Lower leg skin (tissue), 4 donors: ENCODE data around the gene PIK3AP1. TPM values are rescaled to one million over a fixed set of nuclear protein-coding genes. Genes with fewer than 3 reads are reported as not detected.
"Not testable (repeated sequence)": the region's sequence is repeated elsewhere in the genome, so short reads cannot be mapped to it uniquely, and the experiment has no call there.

Experiments used
- DNase-seq, 2 donors: peaks; one replicate each; pipeline ENCODE4 v3.0.0-alpha.2; 2019; ENCODE audit warnings: low spot score in 2 of 2
- H3K4me3 ChIP-seq: fragments of 200-600 bp; sonication (generic); 2 replicates; pipeline ENCODE4 v1.5.1; 2017; ENCODE audit warnings: mild to moderate bottlenecking, low read depth; ENCODE audit not compliant: poor library complexity, severe bottlenecking
- POLR2A ChIP-seq, 2 donors: fragments of 450-650 bp; IDR thresholded peaks; one replicate each; pipeline ENCODE4 v1.6.1; 2016 to 2017; ENCODE audit warnings: antibody characterized with exemption in 2 of 2, mild to moderate bottlenecking in 1 of 2, moderate library complexity in 1 of 2
- WGBS, 2 donors: methylation state at CpG; one replicate each; pipeline ENCODE4 v1.1.5; 2018; 5-methylcytosine and 5-hydroxymethylcytosine counted together
- intact Hi-C: fragments of 100-400 bp; cut with DNase I; formaldehyde crosslinking; loops from one replicate; pipeline ENCODE4 v1.15.0; 2023; ENCODE audit warnings: low total_unique reads
- total RNA-seq, 4 donors: library from RNA; depleted of rRNA; stranded (reverse); fragments of >200 nt; gene quantifications; one replicate each; pipeline ENCODE4 v1.1.0, GENCODE V29; 2016
- TF ChIP-seq, protein P1 (sequence below), 3 donors: fragments of 450-650 bp; IDR thresholded peaks; one replicate each; pipeline ENCODE4 v1.5.1; 2016; ENCODE audit warnings: antibody characterized with exemption in 3 of 3, mild to moderate bottlenecking in 3 of 3, moderate library complexity in 2 of 3

PIK3AP1 gene
- total RNA-seq, 4 donors from 2014 or later = 2.2 to 5.4 (median 3.5) TPM

DNA sequence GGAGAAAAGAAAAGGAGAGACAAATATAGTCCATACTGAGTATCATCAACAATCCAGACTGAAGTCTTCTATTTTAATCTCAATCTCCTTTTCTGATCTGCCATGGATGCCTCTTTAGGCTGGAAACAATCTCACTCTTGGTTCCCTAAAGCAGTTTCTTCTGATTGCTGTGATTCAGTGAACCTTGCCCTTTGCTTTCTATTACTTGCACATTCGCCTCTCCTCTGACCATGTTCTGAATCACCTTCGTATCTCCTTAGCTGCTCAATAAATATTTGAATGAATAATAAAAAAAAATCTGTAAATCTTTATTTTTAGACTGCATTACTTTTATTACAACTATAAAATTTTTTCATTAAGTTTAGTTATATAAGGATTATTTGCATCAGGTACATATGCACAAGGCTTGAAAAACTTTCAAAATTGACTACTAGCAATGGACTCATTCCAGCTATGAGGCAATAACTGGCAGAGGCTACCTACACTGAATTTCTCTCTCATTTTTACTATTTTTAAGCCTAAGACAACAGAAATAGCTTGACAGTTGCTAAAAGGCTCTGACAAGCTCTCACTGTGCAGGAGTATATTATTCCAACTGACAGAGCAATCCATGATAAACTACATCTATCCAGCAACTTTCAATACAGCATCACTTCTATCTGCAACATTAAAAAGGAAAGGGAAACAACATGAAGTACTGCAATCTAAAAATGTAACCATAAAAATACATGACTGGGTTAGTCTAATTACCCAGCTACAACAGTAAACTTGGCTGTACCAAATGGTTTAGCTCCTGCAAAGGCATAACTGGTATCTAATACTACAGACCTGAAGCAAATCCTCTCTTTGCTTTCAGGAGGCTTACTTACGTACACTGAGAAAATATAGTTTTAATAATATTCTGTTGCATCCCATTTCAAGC, 159.1 kb downstream of the PIK3AP1 start:
- no peak for TF ChIP-seq POLR2A (IDR thresholded peaks at IDR 0.05)
- TF ChIP-seq, protein P1, sequence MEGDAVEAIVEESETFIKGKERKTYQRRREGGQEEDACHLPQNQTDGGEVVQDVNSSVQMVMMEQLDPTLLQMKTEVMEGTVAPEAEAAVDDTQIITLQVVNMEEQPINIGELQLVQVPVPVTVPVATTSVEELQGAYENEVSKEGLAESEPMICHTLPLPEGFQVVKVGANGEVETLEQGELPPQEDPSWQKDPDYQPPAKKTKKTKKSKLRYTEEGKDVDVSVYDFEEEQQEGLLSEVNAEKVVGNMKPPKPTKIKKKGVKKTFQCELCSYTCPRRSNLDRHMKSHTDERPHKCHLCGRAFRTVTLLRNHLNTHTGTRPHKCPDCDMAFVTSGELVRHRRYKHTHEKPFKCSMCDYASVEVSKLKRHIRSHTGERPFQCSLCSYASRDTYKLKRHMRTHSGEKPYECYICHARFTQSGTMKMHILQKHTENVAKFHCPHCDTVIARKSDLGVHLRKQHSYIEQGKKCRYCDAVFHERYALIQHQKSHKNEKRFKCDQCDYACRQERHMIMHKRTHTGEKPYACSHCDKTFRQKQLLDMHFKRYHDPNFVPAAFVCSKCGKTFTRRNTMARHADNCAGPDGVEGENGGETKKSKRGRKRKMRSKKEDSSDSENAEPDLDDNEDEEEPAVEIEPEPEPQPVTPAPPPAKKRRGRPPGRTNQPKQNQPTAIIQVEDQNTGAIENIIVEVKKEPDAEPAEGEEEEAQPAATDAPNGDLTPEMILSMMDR (IDR thresholded peaks at IDR 0.05) = no peak
- H3K4me3 ChIP-seq = no peak overlapping the region
- intact Hi-C loops = no loop called here
- WGBS, 2 donors = 89 to 93% methylated on average over 3 of the region's 3 CpGs
- DNase-seq = no peak

DNA sequence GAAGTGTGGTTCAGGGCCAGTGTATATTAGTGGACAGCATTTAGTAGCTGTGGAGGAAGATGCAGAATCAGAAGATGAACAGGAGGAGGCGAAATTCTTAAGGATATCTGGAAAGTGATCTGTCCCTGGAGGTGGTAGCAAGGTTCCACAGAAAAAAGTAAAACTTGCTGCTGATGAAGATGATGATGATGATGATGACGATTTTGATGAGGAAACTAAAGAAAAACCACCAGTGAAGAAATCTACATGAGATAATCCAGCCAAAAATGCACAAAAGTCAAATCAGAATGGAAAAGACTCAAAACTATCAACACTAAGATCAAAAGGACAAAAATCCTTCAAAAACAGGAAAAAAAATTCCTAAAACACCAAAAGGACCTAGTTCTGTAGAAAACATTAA, 159.8 kb downstream of the PIK3AP1 start:
- intact Hi-C loops = no loop called here
- TF ChIP-seq POLR2A (IDR thresholded peaks at IDR 0.05) = no peak
- TF ChIP-seq, protein P1 (IDR thresholded peaks at IDR 0.05) = no peak
- no peak overlapping the region for H3K4me3 ChIP-seq
- DNase-seq = no peak
- 91 to 95% methylated on average over 2 of the region's 2 CpGs for WGBS, 2 donors

DNA sequence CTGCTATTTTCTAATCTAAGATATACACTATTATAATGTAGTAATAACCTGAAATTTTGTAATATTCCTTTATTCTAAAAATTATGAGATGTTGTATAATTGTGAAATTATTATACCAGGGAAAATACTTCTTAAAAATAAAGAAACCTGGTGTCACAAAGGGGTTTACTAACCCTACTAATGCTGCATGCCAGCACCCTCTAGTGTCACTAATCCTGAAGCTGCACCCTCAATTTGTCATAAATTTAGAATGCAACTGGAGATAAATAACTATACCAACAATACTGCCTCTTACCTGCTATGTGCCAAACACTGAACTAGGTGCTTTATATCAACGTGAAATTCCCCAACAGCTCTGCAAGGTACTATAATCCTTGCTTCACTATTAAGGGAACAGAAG, 164.3 kb downstream of the PIK3AP1 start:
- no peak for DNase-seq
- intact Hi-C loops = no loop called here
- no peak for TF ChIP-seq POLR2A (IDR thresholded peaks at IDR 0.05)
- TF ChIP-seq, protein P1 (IDR thresholded peaks at IDR 0.05) = no peak
- 63 to 68% methylated on average over 1 of the region's 1 CpG for WGBS, 2 donors
- no peak overlapping the region for H3K4me3 ChIP-seq

DNA sequence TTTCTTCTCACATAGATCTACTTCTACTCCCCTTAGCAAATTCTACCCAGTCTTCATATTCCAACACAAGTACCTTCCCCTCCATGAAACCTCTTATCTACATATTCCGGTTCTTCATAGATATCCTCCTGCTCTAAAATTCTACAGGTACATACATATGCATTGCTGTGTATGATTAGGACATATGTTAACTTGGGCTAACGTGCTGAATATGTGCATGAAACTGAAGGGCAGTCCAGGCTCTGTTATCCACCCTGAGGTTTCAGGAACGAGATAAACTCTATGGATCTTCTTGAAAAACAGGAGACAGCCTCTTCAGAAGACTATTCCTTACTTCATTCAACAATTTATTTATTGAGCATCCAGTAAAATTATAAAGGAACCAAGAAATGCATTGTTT, 165.0 kb downstream of the PIK3AP1 start:
- intact Hi-C loops = no loop called here
- DNase-seq = no peak
- 93 to 94% methylated on average over 3 of the region's 3 CpGs for WGBS, 2 donors
- no peak overlapping the region for H3K4me3 ChIP-seq
- no peak for TF ChIP-seq POLR2A (IDR thresholded peaks at IDR 0.05)

DNA sequence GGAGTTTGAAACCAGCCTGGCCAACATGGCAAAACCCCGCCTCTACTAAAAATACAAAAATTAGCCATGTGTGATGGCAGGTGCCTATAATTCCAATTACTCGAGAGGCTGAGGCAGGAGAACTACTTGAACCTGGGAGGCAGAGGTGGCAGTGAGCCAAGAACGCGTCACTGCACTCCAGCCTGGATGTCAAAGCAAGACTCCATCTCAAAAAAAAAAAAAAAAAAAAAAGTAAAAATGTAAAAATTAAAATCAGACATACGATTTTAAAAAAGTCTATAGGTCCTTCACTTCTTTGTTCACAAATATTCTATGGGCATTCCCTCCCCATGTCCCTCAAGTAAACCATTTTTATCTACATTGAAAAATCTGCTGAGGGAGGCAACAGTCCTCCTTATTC, 171.7 kb downstream of the PIK3AP1 start:
- WGBS, 2 donors = 74 to 78% methylated on average over 5 of the region's 5 CpGs
- H3K4me3 ChIP-seq = no peak overlapping the region
- intact Hi-C loops = no loop called here
- DNase-seq = no peak
- TF ChIP-seq, protein P1 (IDR thresholded peaks at IDR 0.05) = no peak
- no peak for TF ChIP-seq POLR2A (IDR thresholded peaks at IDR 0.05)

DNA sequence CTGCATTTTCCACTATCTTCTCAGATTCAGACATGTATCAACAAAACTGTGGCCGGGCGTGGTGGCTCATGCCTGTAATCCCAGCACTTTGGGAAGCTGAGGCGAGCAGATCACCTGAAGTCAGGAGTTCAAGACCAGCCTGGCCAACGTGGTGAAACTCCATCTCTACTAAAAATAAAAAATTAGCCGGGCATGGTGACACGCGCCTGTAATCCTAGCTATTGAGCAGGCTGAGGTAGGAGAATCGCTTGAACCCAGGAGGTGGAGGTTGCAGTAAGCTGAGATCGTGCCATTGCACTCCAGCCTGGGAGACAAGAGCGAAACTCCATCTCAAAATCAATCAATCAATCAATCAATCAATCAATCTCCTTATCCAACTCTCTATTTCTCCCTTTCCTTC, 174.8 kb downstream of the PIK3AP1 start:
- DNase-seq, H3K4me3 ChIP-seq, intact Hi-C loops: not testable (repeated sequence)
- 90 to 93% methylated on average over 10 of the region's 10 CpGs for WGBS, 2 donors

Other genes starting within 250 kb of the PIK3AP1 start
- under 1 TPM in 2 of 4 donors, not detected in 2; 0.39 to 0.94 TPM for gene TLL2, start 206.6 kb downstream of the PIK3AP1 start, total RNA-seq
- 10 to 100 TPM; 54.4 to 67.9 (median 59.5) TPM for gene TM9SF3, start 133.5 kb downstream of the PIK3AP1 start, total RNA-seq
- 10 to 100 TPM; 12.5 to 22.0 (median 14.9) TPM for gene LCOR, start 111.8 kb upstream of the PIK3AP1 start, total RNA-seq